C4-2B (cell line): Measurements from ENCODE around the gene RPS14.

Source experiments
- CTCF ChIP-seq: fragments of 450-650 bp; conservative IDR thresholded peaks from 2 replicates; pipeline ENCODE4 v1.5.1; 2017; ENCODE audit warnings: mild to moderate bottlenecking
- ZFX ChIP-seq: fragments of 450-650 bp; IDR thresholded peaks from 2 replicates; pipeline ENCODE4 v1.6.1; 2017

DNA sequence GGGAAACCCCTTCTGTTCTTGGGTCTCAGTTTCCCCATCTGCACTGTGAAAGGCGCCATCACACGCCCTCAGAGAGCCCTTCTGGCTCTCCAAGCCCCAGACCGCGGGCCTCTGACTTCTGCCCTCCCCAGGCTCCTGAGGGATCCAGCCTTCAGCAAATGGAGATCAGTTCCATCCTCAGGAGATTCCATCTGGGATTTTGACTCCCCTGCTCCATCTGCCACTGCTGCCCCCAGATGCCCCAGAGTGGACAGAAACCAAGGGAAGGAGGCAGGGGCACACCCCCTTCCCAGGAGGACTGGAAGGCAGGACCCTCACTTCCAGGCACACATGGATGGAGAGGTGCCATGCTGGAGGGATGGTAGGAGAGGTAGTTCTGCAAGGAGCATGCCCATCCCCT is 18.7 kb upstream of the RPS14 start:
- TF ChIP-seq CTCF (no peak), ZFX (no peak)
